Measurements from ENCODE around the gene HOXA7.

HOXA7 gene

GRCh38 chr7:27203365-27203953 is 47.0 kb upstream of the HOXA7 start (continued):
- TF ChIP-seq ZBTB10 (tag by site-specific recombination; IDR thresholded peaks at IDR 0.05): no peak
- no peak for TF ChIP-seq ZNF510 (tag by site-specific recombination; IDR thresholded peaks at IDR 0.05; ENCODE audit: insufficient replicate concordance)
- no peak for TF ChIP-seq ZNF24 (tag by site-specific recombination; IDR thresholded peaks at IDR 0.05)
- no peak for TF ChIP-seq ZNF654 (tag by site-specific recombination; IDR thresholded peaks at IDR 0.05; ENCODE audit: low read depth)

GRCh38 chr7:27202862-27203134 is 46.3 kb upstream of the HOXA7 start:
- H3K4me3 ChIP-seq (ENCODE audit: low read depth, low read length): no peak overlapping the region
- ChIA-PET CTCF (interaction anchor here (0.6 kb wide), 1 partner anchor 251 kb away, joined by 3 read pairs; no protein-coding TSS in a partner anchor), POLR2A (no interaction called here)
- no peaks in the 10 kb centered on the region for H3K36me3 ChIP-seq (ENCODE audit: control insufficient read depth in 2 of 2, insufficient read depth in 1 of 2, low read length in 2 of 2)
- TF ChIP-seq ZNF223 (tag by site-specific recombination; IDR thresholded peaks at IDR 0.05) (no peak), YY1 (tag by site-specific recombination; IDR thresholded peaks at IDR 0.05) (no peak), ZNF350 (tag by site-specific recombination; IDR thresholded peaks at IDR 0.05) (no peak), ZFP69B (tag by site-specific recombination; IDR thresholded peaks at IDR 0.05) (no peak), ZNF184 (tag by site-specific recombination; IDR thresholded peaks at IDR 0.05) (no peak), TRIM28 (IDR thresholded peaks at IDR 0.05; ENCODE audit: borderline replicate concordance, low read length) (no peak), ZNF214 (tag by site-specific recombination; IDR thresholded peaks at IDR 0.05; ENCODE audit: borderline replicate concordance) (no peak), ZNF768 (tag by site-specific recombination; IDR thresholded peaks at IDR 0.05) (no peak), ZNF747 (tag by site-specific recombination; IDR thresholded peaks at IDR 0.05) (no peak)
- peaks cover 7% of the 10 kb centered on the region for H3K4me1 ChIP-seq (ENCODE audit: control insufficient read depth, insufficient read depth, low read length)
- no peaks in the 10 kb centered on the region for H3K9me3 ChIP-seq (ENCODE audit: control insufficient read depth, insufficient read depth, low read depth, low read length)
- no peak overlapping the region for H3K27ac ChIP-seq (ENCODE audit: extremely low read depth, low read depth, low read length)

- Histone ChIP-seq H3K27ac (ENCODE audit: extremely low read depth, low read depth, low read length) (no peak overlapping the region), H3K4me1 (ENCODE audit: control insufficient read depth, insufficient read depth, low read length) (peaks cover 7% of the 10 kb centered on the region), H3K36me3 (ENCODE audit: control insufficient read depth in 2 of 2, insufficient read depth in 1 of 2, low read length in 2 of 2) (no peaks in the 10 kb centered on the region), H3K9me3 (ENCODE audit: control insufficient read depth, insufficient read depth, low read depth, low read length) (no peaks in the 10 kb centered on the region), H3K4me3 (ENCODE audit: low read depth, low read length) (no peak overlapping the region)
- TF ChIP-seq ZNF362 (tag by site-specific recombination; IDR thresholded peaks at IDR 0.05) (0 out of 2 replicates have a peak, but pooled peaks have one; percentile 56), ZNF501 (tag by site-specific recombination; IDR thresholded peaks at IDR 0.05) (no peak)
- POLR2A ChIA-PET: no interaction called here
- CTCF ChIA-PET: interaction anchor here (0.6 kb wide), 2 partner anchors 41 to 251 kb away, joined by 3 read pairs; no protein-coding TSS in a partner anchor
These were observed 45.8 kb upstream of the HOXA7 start for GRCh38 chr7:27202018-27202861.

- POLR2A ChIA-PET: no interaction called here
- no peaks in the 10 kb centered on the region for H3K9me3 ChIP-seq (ENCODE audit: control insufficient read depth, insufficient read depth, low read depth, low read length)
- TF ChIP-seq ZNF133 (tag by site-specific recombination; IDR thresholded peaks at IDR 0.05) (no peak), ZNF121 (tag by site-specific recombination; IDR thresholded peaks at IDR 0.05) (no peak), ZNF449 (tag by site-specific recombination; IDR thresholded peaks at IDR 0.05) (peak; percentile 34; the same call in 1 of the 2 replicates), ZNF600 (tag by site-specific recombination; IDR thresholded peaks at IDR 0.05) (peak; percentile 39; the same call in 1 of the 2 replicates)
- no peaks in the 10 kb centered on the region for H3K36me3 ChIP-seq (ENCODE audit: control insufficient read depth in 2 of 2, insufficient read depth in 1 of 2, low read length in 2 of 2)
- H3K27ac ChIP-seq (ENCODE audit: extremely low read depth, low read depth, low read length): no peak overlapping the region
- CTCF ChIA-PET: interaction anchor here (0.6 to 1.4 kb wide), 2 partner anchors 22 to 40 kb away, joined by 3 to 6 read pairs; no protein-coding TSS in a partner anchor
- H3K4me1 ChIP-seq (ENCODE audit: control insufficient read depth, insufficient read depth, low read length): peaks cover 7% of the 10 kb centered on the region
- H3K4me3 ChIP-seq (ENCODE audit: low read depth, low read length): no peak overlapping the region
These were observed 45.1 kb upstream of the HOXA7 start for GRCh38 chr7:27201580-27202017.
